Activated CD4-positive, alpha-beta memory T cell treated with anti-CD3 and anti-CD28 coated beads for 36 hours (primary cell): Measurements from ENCODE around the gene KIRREL1. TPM values are rescaled to one million over a fixed set of nuclear protein-coding genes. Genes with fewer than 3 reads are reported as not detected.

Experiments used
- CTCF ChIA-PET: fragments of 350-600 bp; sonication (Branson Sonifier 250); formaldehyde crosslinking; loops from one replicate; lab custom pipeline; 2021; ENCODE audit warnings: antibody characterized with exemption, inconsistent platforms; lab: Charles Lee
- POLR2A ChIA-PET: fragments of 350-600 bp; sonication (Branson Sonifier 250); formaldehyde crosslinking; loops from one replicate; lab custom pipeline; 2021; ENCODE audit warnings: antibody characterized with exemption; lab: Charles Lee
- DNase-seq: peaks from one replicate; pipeline ENCODE4 v3.0.0-alpha.2; 2020
- H3K27ac Mint-ChIP-seq: one replicate; pipeline ENCODE4 v1.8.0; 2021; ENCODE audit warnings: mixed read lengths
- H3K27me3 Mint-ChIP-seq: one replicate; pipeline ENCODE4 v1.8.0; 2021; ENCODE audit warnings: mixed read lengths
- H3K36me3 Mint-ChIP-seq: one replicate; pipeline ENCODE4 v1.8.0; 2021; ENCODE audit warnings: mixed read lengths
- H3K4me1 Mint-ChIP-seq: one replicate; pipeline ENCODE4 v1.8.0; 2021; ENCODE audit warnings: low read depth, mixed read lengths
- H3K4me3 Mint-ChIP-seq: one replicate; pipeline ENCODE4 v1.8.0; 2021; ENCODE audit warnings: mild to moderate bottlenecking, mixed read lengths
- H3K9me3 Mint-ChIP-seq: one replicate; pipeline ENCODE4 v1.8.0; 2021; ENCODE audit warnings: mixed read lengths
- intact Hi-C: fragments of 100-400 bp; cut with micrococcal nuclease; formaldehyde crosslinking; loops from one replicate; pipeline ENCODE4 v1.15.1; 2023
- total RNA-seq, 2 experiments: library from RNA; stranded (reverse); gene quantifications; one replicate each; pipeline ENCODE4 v1.2.3, GENCODE V29; 2021

The KIRREL1 gene
- total RNA-seq, 2 experiments from 2014 or later, result not detected

DNA sequence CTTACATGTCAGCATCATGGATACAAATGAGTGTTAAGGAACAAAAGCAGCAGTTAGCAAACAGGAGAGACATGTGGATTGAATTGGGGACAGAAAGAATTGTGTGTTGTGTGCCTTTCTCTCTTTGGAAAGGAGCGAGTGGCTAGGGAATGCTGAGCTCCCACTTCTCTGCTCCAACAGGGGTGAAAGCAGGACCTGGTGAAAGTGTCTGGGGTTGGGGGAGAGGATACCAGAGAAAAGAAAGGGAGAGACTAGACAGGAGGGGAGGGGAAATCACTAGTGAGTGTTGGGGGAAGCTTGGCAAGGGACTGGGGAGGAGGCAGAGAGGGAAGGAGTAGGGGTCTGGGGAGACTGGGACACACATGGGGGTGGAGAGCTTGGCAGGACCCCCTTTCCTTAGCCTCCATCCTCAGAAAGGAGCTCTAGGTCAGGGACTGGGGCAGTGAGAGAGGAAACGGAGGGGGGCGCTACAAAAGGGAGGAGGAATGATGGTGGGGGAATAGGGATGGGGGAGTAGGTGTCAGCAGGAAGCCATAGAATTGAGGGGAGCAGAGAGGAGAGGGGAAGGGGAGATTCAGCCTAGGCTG, 2.2 kb downstream of the KIRREL1 start:
- no peak overlapping the region for H3K27ac Mint-ChIP-seq
- H3K4me3 Mint-ChIP-seq, result no peak overlapping the region
- ChIA-PET CTCF (no interaction called here), POLR2A (no interaction called here)
- no peak for DNase-seq
- no peaks in the 10 kb centered on the region for H3K9me3 Mint-ChIP-seq
- H3K36me3 Mint-ChIP-seq, result no peaks in the 10 kb centered on the region
- peaks cover 31% of the 10 kb centered on the region for H3K27me3 Mint-ChIP-seq
- intact Hi-C loops, result no loop called here
- peaks cover 2% of the 10 kb centered on the region for H3K4me1 Mint-ChIP-seq

DNA sequence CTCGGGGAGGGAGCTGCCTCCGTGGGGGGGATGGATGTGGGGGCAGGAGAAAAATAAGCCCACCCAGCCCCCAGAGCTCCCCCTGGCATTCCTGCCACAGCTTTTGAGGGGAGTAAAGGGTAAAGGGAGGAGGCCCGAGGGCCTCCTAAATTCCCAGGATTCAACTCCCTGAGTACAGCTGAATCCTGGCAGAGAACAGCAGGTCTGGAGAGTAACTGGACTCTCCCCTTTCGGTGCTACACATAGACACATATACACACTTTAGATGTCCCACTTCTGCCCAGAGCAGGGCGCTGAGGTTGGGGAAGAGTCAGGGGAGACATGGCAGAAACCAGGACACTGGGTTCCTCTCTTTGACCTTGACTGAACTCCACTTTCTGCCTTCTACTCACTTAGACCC, 3.0 kb downstream of the KIRREL1 start:
- no peaks in the 10 kb centered on the region for H3K9me3 Mint-ChIP-seq
- CTCF ChIA-PET, result no interaction called here
- intact Hi-C loops, result no loop called here
- H3K36me3 Mint-ChIP-seq, result no peaks in the 10 kb centered on the region
- POLR2A ChIA-PET, result no interaction called here
- no peak for DNase-seq
- peaks cover 28% of the 10 kb centered on the region for H3K27me3 Mint-ChIP-seq
- H3K4me1 Mint-ChIP-seq, result peaks cover 2% of the 10 kb centered on the region
- H3K4me3 Mint-ChIP-seq, result no peak overlapping the region
- H3K27ac Mint-ChIP-seq, result no peak overlapping the region

DNA sequence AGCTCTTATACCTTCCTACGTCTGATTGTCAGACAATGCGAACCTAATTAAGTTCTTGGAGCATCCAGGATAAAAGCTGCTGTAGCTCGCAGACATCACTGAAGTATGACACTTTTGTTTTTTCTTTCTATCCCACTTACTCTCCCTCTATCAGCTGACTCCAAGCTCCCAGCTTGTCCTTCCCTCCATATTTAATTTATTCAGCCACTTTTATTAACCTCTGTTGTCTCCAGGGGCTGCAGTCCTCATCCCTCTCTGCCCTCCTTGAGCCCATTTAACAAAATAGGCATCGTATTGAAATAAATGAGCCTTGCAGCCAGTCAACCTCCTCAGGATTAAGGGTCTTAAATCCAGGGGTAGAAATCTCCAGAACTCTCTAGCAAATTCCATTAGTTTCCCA, 7.1 kb downstream of the KIRREL1 start:
- Mint-ChIP-seq H3K36me3 (no peaks in the 10 kb centered on the region), H3K4me1 (no peaks in the 10 kb centered on the region), H3K4me3 (no peak overlapping the region), H3K9me3 (no peaks in the 10 kb centered on the region), H3K27ac (no peak overlapping the region), H3K27me3 (peaks cover 4% of the 10 kb centered on the region)
- CTCF ChIA-PET, result interaction anchor here (0.7 kb wide), 1 partner anchor 9 kb away, joined by 3 read pairs; no protein-coding TSS in a partner anchor
- intact Hi-C loops, result no loop called here
- no peak for DNase-seq
- POLR2A ChIA-PET, result no interaction called here

DNA sequence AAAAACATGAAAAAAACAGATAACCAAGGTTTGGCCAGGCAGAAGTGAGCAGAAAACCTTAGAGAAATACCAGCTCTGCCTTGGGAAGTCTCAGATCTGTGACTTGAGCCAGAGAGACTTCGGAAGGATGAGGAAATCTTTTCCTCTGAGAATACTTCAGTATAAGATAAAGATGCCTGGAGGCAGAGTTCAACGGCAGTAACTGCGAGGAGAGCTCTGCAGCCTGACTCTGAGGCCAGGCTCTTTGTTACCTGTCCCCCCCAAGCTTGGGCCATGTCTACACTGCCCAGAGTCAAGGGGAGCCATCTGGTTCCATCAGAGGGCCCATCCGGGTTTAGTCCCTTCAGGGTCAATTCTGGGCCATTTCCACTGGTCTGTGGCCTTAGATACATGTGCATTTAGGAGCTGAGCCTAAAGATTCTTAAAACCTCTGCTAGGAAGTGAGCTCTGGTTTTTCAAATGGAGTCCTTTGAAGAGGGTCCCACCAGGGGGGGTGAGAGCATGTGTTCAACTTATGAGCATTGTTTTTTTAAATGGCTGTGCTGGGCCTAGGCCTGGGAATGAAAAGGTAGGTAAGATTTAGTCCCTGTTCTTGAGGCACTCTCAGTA, 8.7 kb downstream of the KIRREL1 start:
- intact Hi-C loops, result no loop called here
- Mint-ChIP-seq H3K36me3 (no peaks in the 10 kb centered on the region), H3K27me3 (peaks cover 7% of the 10 kb centered on the region), H3K27ac (no peak overlapping the region), H3K9me3 (no peaks in the 10 kb centered on the region), H3K4me3 (no peak overlapping the region), H3K4me1 (no peaks in the 10 kb centered on the region)
- no peak for DNase-seq
- POLR2A ChIA-PET, result no interaction called here
- CTCF ChIA-PET, result interaction anchor here (0.9 kb wide), 1 partner anchor 36 kb away, joined by 3 read pairs; no protein-coding TSS in a partner anchor

DNA sequence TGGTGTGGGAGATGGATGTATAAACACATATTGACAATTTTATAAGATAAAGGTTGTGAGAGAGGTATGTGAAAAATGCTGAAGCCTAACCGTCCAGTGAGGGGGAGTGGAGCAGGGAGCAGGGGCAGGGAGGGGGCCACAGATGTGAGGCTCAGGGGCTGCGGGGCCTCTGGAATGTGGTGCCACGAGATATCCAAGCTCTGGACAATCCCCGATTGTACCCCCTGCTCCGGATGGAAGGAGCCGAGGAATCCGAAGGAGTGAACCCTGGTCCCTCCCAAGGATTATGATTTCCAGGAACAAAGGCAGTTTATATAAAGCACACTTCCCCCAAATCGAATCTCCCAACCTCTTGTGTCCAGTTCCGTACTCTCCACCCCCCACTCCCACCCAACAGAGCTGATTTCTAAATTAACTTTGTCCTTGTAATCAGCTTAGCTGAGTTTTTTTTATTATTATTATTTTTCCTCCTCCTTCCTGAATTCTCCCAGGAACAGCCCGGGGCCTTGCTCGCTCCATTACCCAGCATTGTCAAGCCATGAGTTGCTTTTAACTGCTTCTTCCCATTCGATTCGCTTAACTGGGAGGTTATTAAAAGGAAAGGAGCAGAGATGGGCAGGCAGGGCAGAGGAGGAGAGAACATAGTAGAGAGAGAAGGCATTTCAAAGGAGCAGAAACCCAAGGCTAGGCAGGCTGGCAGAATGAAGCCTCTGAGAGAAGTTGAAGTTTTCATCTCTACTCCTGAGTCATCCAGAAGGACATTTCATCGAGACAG, 9.4 kb downstream of the KIRREL1 start:
- Mint-ChIP-seq H3K27me3 (peaks cover 8% of the 10 kb centered on the region), H3K4me1 (no peaks in the 10 kb centered on the region), H3K36me3 (no peaks in the 10 kb centered on the region), H3K27ac (no peak overlapping the region), H3K9me3 (no peaks in the 10 kb centered on the region), H3K4me3 (no peak overlapping the region)
- intact Hi-C loops, result no loop called here
- CTCF ChIA-PET, result no interaction called here
- DNase-seq, result no peak
- POLR2A ChIA-PET, result no interaction called here

DNA sequence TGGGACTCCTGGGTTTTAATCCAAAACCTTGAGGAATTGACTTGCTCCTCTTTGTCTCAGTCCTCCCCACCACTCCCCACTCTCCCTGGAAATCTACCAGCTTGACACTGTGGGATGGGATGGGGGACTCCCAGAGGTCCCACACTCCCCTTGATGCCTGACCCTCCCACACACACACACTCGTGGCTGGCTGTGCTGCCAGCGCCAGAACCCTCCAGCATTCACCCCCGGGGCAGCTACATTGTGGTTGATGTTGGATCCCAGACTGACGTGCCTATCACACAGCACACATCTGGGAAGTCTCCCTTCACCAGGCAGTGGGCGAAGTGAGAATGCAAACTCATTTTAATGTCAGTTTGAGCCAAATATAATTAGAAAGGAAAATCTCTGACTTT, 10.0 kb downstream of the KIRREL1 start:
- intact Hi-C loops, result no loop called here
- CTCF ChIA-PET, result no interaction called here
- Mint-ChIP-seq H3K9me3 (no peaks in the 10 kb centered on the region), H3K4me1 (no peaks in the 10 kb centered on the region), H3K36me3 (no peaks in the 10 kb centered on the region), H3K4me3 (no peak overlapping the region), H3K27ac (no peak overlapping the region), H3K27me3 (peaks cover 11% of the 10 kb centered on the region)
- DNase-seq, result no peak
- POLR2A ChIA-PET, result no interaction called here

DNA sequence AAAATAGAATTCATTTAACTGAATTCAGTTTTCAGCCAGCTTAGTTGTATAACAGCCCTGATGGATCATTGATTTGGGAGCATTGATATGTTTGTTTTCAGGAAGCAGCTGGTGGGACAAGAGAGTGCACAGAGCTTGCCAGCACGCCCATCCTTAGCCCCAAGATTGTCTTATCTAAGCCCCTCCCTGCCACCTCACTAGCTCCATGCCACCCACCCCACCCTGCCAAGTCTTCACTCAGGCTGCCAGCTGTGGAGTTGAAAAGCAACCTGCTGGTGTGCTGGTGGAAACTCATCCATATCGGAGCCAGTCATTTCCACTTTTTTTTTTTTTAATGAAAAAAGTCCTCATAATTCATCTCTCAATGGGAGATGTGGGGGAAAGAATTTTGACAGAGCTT, 11.8 kb downstream of the KIRREL1 start:
- no peak overlapping the region for H3K27ac Mint-ChIP-seq
- H3K4me1 Mint-ChIP-seq, result no peaks in the 10 kb centered on the region
- H3K27me3 Mint-ChIP-seq, result peaks cover 13% of the 10 kb centered on the region
- H3K36me3 Mint-ChIP-seq, result no peaks in the 10 kb centered on the region
- intact Hi-C loops, result no loop called here
- no peak overlapping the region for H3K4me3 Mint-ChIP-seq
- DNase-seq, result no peak
- no peaks in the 10 kb centered on the region for H3K9me3 Mint-ChIP-seq
- ChIA-PET POLR2A (no interaction called here), CTCF (interaction anchor here (0.7 to 1.2 kb wide), 2 partner anchors 13 to 41 kb away, joined by 3 to 5 read pairs; no protein-coding TSS in a partner anchor)

DNA sequence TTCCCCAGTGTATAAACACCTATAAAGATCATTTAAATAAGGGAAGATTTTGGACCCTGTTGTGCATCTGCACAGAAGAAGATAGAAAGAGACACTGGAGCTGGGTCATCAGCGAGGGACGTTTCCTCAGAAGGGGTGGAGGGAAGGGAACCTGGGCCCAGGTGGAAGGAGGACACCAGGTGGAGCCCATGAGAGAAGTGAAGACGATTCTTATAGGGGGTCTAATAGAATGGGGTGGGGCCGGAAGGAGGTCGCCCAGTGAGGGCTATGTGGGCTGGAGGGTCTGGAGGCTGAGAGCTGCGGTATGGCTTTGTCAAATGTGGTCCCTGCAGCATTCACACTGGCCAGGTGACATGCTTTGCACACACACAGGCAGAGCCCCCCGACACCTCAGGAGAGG, 13.7 kb downstream of the KIRREL1 start:
- no peaks in the 10 kb centered on the region for H3K9me3 Mint-ChIP-seq
- H3K4me1 Mint-ChIP-seq, result no peaks in the 10 kb centered on the region
- no peak overlapping the region for H3K4me3 Mint-ChIP-seq
- no peak for DNase-seq
- no peak overlapping the region for H3K27ac Mint-ChIP-seq
- intact Hi-C loops, result no loop called here
- peaks cover 12% of the 10 kb centered on the region for H3K27me3 Mint-ChIP-seq
- H3K36me3 Mint-ChIP-seq, result no peaks in the 10 kb centered on the region
- ChIA-PET CTCF (interaction anchor here (1.7 kb wide), 2 partner anchors 15 to 17 kb away, joined by 4 to 7 read pairs; no protein-coding TSS in a partner anchor), POLR2A (no interaction called here)

DNA sequence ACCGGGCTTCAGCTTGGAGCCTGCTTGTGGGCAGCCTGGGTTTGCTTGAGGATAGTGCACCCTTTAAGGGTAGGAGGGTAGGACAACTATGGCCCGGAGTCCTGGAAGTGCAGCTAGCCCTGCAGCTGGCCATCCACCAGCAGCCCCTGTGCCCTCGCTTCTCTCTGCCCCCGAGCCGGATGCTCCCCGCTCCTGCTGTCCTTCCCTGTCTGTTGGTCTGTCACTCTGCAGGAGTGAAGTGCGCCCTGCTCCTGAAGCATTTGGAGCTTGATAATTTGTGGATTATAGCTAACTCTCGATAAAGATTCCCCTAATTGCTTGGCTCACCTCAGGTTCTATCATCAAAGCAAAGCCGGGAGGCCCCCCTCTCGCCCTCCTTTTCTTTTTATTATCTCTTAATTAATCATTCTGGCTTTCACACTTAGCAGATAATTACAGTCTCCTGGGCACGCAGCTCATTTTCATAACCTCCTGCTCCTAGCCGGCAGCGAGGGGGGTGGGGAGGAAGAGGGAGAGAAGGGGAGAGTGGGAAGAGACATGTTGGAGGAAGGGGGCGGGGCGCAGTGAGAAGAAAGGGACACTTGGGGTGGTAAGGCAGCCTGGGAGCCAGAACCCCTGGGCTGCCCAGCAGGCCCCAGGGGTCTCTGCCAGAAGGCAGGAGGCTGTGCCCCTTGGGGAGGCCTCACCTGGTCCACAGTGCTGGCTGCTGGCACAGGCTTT, 14.4 kb downstream of the KIRREL1 start:
- Mint-ChIP-seq H3K4me3 (no peak overlapping the region), H3K4me1 (no peaks in the 10 kb centered on the region), H3K27ac (no peak overlapping the region), H3K36me3 (no peaks in the 10 kb centered on the region), H3K9me3 (no peaks in the 10 kb centered on the region), H3K27me3 (peaks cover 12% of the 10 kb centered on the region)
- intact Hi-C loops, result no loop called here
- ChIA-PET CTCF (interaction anchor here (1.7 kb wide), 2 partner anchors 16 to 18 kb away, joined by 4 to 7 read pairs; no protein-coding TSS in a partner anchor), POLR2A (no interaction called here)
- DNase-seq, result no peak

DNA sequence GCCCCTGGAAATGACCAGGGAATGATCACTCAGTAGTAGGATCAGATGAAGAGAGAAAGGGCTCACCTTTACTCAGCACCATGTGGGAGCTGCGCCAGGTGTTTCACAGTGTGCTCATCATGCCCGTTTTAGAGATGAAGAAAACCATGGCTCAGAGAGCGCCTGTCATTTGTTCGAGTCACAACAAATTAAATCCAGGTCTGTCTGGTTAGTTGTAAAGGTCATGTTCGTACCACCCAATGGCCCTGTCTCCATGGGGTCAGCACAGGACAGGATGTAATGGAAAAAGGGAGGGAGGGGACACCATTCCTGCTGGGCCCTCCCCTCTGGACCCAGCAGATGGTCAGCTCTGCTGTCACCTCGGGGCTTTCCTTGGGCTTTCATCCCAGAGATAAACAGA, 15.2 kb downstream of the KIRREL1 start:
- Mint-ChIP-seq H3K27ac (no peak overlapping the region), H3K9me3 (no peaks in the 10 kb centered on the region), H3K4me1 (no peaks in the 10 kb centered on the region), H3K27me3 (peaks cover 18% of the 10 kb centered on the region), H3K4me3 (no peak overlapping the region), H3K36me3 (no peaks in the 10 kb centered on the region)
- POLR2A ChIA-PET, result no interaction called here
- CTCF ChIA-PET, result no interaction called here
- intact Hi-C loops, result no loop called here
- no peak for DNase-seq

DNA sequence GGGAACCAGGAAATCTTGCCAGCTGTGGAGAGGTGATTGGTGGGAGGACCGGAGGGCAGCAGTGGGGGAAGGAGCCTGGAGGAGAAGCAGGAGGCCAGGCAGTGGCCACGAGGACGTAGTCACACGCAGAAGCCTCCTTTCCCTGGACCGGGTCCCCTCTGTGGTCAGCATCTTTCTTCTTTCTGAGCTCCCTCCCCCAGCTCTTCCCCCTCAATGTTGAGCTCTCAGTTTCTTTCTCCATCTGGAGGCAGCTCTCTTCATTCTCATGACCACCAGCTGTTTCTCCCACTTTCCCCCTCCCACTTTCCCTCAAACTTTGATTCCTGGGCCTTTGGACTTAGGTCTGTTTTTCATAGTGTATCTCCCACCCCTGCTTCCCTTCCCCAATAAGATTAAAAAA, 18.3 kb downstream of the KIRREL1 start:
- Mint-ChIP-seq H3K36me3 (no peaks in the 10 kb centered on the region), H3K27ac (no peak overlapping the region), H3K4me1 (no peaks in the 10 kb centered on the region), H3K9me3 (no peaks in the 10 kb centered on the region), H3K27me3 (peaks cover 22% of the 10 kb centered on the region), H3K4me3 (no peak overlapping the region)
- ChIA-PET POLR2A (no interaction called here), CTCF (interaction anchor here (1.0 kb wide), 1 partner anchor 25 kb away, joined by 3 read pairs; no protein-coding TSS in a partner anchor)
- intact Hi-C loops, result no loop called here
- no peak for DNase-seq
